Uterus (tissue), 4 donors: ENCODE data around the gene REV3L. TPM values are rescaled to one million over a fixed set of nuclear protein-coding genes. Genes with fewer than 3 reads are reported as not detected.
"Not testable (repeated sequence)": the region's sequence is repeated elsewhere in the genome, so short reads cannot be mapped to it uniquely, and the experiment has no call there.

Source experiments
- DNase-seq, 2 donors: peaks; one replicate each; pipeline ENCODE4 v3.0.0-alpha.2; 2019 to 2020
- H3K27ac ChIP-seq, 2 donors: fragments of 200-600 bp; sonication (generic); 1 replicate in 1 of 2; 2 replicates in 1 of 2; pipeline ENCODE4 v1.5.1; 2016 to 2018
- H3K27me3 ChIP-seq, 2 donors: fragments of 200-600 bp; sonication (generic); one replicate each; pipeline ENCODE4 v1.5.1; 2018 to 2019; ENCODE audit warnings: control low read depth in 1 of 2
- H3K36me3 ChIP-seq, 2 donors: fragments of 200-600 bp; sonication (generic); one replicate each; pipeline ENCODE4 v1.5.1; 2019; ENCODE audit warnings: control low read depth in 1 of 2
- H3K4me1 ChIP-seq, 2 donors: fragments of 200-600 bp; sonication (generic); one replicate each; pipeline ENCODE4 v1.5.1; 2018 to 2019; ENCODE audit warnings: control low read depth in 1 of 2
- H3K4me3 ChIP-seq, 2 donors: fragments of 200-600 bp; sonication (generic); 1 replicate in 1 of 2; 2 replicates in 1 of 2; pipeline ENCODE4 v1.5.1; 2018 to 2019; ENCODE audit warnings: mild to moderate bottlenecking in 1 of 2
- H3K9me3 ChIP-seq, 2 donors: fragments of 200-600 bp; sonication (generic); one replicate each; pipeline ENCODE4 v1.5.1; 2019; ENCODE audit warnings: control low read depth in 1 of 2
- POLR2A ChIP-seq, 2 donors: fragments of 450-650 bp; IDR thresholded peaks; one replicate each; pipeline ENCODE4 v1.6.1; 2016; ENCODE audit warnings: antibody characterized with exemption in 2 of 2, mild to moderate bottlenecking in 1 of 2, moderate library complexity in 1 of 2
- intact Hi-C: fragments of 100-400 bp; cut with DNase I; formaldehyde crosslinking; loops from one replicate; pipeline ENCODE4 v1.15.1; 2023; ENCODE audit warnings: low total_unique reads
- total RNA-seq, 4 donors: library from RNA; depleted of rRNA in 3 of 4; stranded (reverse); fragments of >200 nt in 3 of 4; gene quantifications; one replicate each; pipeline versions ENCODE4 v1.1.0 to v1.2.4, GENCODE V29; 2014 to 2023
- TF ChIP-seq, protein P1 (sequence below), 4 experiments: fragments of 200-600 bp in 2 of 4; fragments of 450-650 bp in 2 of 4; sonication (generic) in 2 of 4; IDR thresholded peaks; one replicate each; pipeline ENCODE4 v1.5.1; 2016 to 2019; ENCODE audit warnings: antibody characterized with exemption in 4 of 4, mild to moderate bottlenecking in 2 of 4, moderate library complexity in 1 of 4
- donor health status: DM: yes; HTN: yes; CAD: no.

Gene REV3L
- total RNA-seq, 4 donors from 2014 or later = 67.9 to 318 (median 127) TPM

DNA sequence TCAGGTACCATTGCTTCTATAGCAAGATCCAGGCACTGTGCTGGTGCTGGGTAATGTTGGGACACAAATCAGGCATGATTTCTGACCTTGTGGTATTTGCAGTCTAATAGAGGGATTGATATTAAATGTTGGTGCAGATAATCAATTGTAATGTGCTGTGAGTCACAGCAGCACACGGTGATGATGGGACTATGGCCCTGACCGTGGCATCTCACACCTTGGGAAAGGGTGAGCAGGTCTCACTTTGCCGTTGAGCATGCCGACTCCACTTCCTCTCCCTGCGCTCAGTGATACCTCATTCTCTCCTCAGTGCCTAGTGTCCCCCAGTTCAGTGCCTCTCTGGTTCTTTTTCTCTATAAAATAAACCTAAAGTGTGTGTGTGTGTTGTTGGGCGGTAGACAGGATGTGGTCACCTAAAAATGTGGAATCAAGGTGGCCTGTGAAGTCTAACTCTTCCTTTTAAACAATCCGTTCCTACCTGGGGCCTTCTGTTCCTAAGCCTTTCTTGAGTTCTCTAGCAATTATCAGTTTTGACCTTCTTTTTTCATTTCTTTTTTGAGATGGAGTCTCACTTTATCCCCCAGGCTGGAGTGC is 188.5 kb downstream of the REV3L start:
- Histone ChIP-seq H3K36me3 (no peaks in the 10 kb centered on the region), H3K27ac (no peak overlapping the region), H3K27me3 (no peaks in the 10 kb centered on the region), H3K9me3 (no peaks in the 10 kb centered on the region), H3K4me3 (no peak overlapping the region), H3K4me1 (no peaks in the 10 kb centered on the region)
- no peak for DNase-seq
- TF ChIP-seq, protein P1, sequence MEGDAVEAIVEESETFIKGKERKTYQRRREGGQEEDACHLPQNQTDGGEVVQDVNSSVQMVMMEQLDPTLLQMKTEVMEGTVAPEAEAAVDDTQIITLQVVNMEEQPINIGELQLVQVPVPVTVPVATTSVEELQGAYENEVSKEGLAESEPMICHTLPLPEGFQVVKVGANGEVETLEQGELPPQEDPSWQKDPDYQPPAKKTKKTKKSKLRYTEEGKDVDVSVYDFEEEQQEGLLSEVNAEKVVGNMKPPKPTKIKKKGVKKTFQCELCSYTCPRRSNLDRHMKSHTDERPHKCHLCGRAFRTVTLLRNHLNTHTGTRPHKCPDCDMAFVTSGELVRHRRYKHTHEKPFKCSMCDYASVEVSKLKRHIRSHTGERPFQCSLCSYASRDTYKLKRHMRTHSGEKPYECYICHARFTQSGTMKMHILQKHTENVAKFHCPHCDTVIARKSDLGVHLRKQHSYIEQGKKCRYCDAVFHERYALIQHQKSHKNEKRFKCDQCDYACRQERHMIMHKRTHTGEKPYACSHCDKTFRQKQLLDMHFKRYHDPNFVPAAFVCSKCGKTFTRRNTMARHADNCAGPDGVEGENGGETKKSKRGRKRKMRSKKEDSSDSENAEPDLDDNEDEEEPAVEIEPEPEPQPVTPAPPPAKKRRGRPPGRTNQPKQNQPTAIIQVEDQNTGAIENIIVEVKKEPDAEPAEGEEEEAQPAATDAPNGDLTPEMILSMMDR (IDR thresholded peaks at IDR 0.05) = no peak
- TF ChIP-seq POLR2A (IDR thresholded peaks at IDR 0.05) = no peak
- intact Hi-C loops = no loop called here

DNA sequence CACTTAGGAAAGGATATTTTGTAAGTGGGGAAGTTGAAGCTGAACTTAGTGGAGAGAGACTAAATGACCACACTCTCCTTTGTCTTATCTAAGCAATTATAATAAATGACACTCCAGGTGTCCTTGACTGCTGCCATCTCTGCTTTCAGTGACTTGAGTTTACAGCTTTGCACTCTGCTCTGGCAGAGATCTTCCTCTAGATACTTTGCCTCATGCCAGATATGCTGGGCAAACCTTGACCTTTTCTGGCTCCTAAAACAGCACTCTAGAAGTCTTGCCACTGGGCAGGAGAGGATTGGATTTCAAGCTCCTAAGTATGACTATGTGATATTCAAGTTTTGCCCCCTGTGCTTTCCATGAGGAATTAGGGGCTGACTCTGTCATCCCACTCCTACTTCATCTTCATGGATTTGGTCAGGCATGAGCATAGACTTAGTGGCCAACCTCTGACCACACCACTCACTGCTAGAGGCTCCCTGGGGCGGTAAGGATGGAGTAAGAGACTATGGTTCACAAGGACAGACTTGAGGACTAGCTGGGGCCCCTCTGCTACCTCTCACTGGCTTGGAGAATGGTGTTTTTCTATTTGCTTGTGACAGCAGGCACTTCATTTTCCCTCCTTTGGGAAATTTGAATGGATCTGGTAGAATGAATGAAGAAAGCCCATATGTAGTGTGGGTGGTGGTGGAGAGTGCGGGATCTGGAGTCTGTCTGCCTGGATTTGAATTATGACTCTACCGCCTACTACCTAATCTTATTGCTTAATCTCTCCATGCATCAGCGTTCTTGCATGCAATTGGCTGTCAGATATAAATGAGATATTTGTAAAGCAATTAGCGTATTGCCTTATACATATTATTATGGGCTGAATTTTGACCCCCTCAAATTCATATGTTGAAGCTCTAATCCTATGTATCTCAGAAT is 191.4 kb downstream of the REV3L start:
- H3K27me3 ChIP-seq = no peaks in the 10 kb centered on the region
- DNase-seq = no peak
- no peak overlapping the region for H3K4me3 ChIP-seq
- no peak for TF ChIP-seq POLR2A (IDR thresholded peaks at IDR 0.05)
- TF ChIP-seq, protein P1 (IDR thresholded peaks at IDR 0.05) = no peak
- H3K36me3 ChIP-seq = no peaks in the 10 kb centered on the region
- intact Hi-C loops = no loop called here
- no peak overlapping the region for H3K27ac ChIP-seq
- H3K4me1 ChIP-seq = no peaks in the 10 kb centered on the region
- H3K9me3 ChIP-seq = no peaks in the 10 kb centered on the region

DNA sequence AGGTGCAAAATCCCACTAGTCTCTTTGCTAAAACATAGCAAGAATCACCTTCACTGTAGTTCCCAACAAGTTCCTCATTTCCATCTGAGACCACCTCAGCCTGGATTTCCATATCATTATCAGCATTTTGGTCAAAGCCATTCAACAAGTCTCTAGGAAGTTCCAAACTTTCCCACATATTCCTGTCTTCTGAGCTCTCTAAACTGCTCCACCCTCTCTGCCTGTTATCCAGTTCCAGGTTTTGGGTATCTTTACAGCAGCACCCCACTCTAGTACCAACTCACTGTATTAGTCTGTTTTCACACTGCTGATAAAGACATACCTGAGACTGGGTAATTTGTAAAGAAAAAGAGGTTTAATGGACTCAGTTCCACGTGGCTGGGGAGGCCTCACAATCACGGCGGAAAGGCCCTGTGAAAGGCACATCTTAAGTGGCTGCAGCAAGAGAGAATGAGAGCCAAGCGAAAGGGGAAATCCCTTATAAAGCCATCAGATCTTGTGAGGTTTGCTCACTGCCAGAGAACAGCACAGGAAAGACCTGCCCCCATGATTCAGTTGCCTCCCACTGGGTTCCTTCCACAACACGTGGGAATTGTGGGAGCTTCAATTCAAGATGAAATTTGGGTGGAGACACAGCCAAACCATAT is 192.2 kb downstream of the REV3L start:
- H3K27ac ChIP-seq, H3K36me3 ChIP-seq, intact Hi-C loops, H3K27me3 ChIP-seq, H3K4me1 ChIP-seq, H3K9me3 ChIP-seq, H3K4me3 ChIP-seq, DNase-seq: not testable (repeated sequence)

DNA sequence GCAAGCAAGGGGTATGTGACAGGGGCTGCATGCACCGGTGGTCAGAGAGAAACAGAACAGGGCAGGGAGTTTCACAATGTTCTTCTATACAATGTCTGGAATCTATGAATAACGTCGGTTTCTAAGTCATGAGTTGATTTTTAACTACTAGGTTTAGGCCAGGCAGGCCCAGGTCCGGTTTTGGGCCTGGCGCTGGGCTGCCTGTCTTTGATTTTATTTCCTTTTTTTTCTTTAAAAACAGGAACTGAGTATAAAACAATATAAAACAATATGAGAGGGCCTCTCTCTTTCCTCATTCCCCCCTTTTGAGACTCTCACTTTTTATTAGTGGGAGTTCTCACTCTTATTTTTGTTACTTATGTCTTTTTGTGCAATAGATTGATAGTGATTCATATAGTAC is 198.7 kb downstream of the REV3L start:
- DNase-seq, H3K27me3 ChIP-seq, H3K36me3 ChIP-seq, H3K27ac ChIP-seq, intact Hi-C loops, H3K4me3 ChIP-seq, H3K9me3 ChIP-seq, H3K4me1 ChIP-seq: not testable (repeated sequence)

DNA sequence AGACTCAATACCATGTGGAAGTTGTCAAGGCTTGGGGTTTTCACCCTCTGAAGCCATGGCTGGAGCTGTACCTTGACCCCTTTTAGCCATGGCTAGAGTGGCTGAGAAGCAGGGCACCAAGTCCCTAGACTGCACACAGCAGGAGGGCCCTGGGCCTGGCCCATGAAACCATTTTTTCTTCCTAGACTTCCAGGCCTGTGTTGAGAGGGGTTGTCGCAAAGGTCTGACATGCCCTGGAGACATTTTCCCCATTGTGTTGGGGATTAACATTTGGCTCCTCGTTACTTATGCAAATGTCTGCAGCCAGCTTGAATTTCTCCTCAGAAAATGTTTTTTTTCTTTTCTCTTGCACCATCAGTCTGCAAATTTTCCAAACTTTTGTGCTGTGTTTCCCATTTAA is 199.3 kb downstream of the REV3L start:
- H3K9me3 ChIP-seq = no peaks in the 10 kb centered on the region
- TF ChIP-seq, protein P1 (IDR thresholded peaks at IDR 0.05) = no peak
- no peak for TF ChIP-seq POLR2A (IDR thresholded peaks at IDR 0.05)
- no peak for DNase-seq
- intact Hi-C loops = no loop called here
- H3K4me3 ChIP-seq = no peak overlapping the region
- no peaks in the 10 kb centered on the region for H3K4me1 ChIP-seq
- no peaks in the 10 kb centered on the region for H3K27me3 ChIP-seq
- H3K27ac ChIP-seq = no peak overlapping the region
- no peaks in the 10 kb centered on the region for H3K36me3 ChIP-seq

DNA sequence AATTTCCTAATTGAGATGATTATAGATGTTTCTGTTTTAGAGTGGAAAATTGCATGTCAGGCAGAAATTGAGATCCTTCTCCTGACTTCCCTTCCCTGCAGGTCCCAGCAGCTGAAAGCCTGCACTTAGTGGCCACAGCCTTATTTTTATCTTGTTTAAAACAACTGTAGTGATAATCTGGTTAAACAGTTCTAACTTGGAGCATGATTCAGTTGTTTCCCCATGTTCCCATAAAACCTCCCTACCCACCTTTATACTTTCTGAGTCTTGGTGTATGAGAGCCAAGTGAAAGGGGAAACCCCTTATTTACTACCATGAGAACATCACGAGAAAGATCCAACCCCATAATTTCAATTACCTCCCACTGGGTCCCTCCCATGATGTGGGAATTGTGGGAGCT is 200.5 kb downstream of the REV3L start:
- TF ChIP-seq, protein P1 (IDR thresholded peaks at IDR 0.05) = no peak
- TF ChIP-seq POLR2A (IDR thresholded peaks at IDR 0.05) = no peak
- intact Hi-C loops = no loop called here
- Histone ChIP-seq H3K36me3 (no peaks in the 10 kb centered on the region), H3K27ac (no peak overlapping the region), H3K27me3 (no peaks in the 10 kb centered on the region), H3K4me3 (no peak overlapping the region), H3K4me1 (no peaks in the 10 kb centered on the region), H3K9me3 (no peaks in the 10 kb centered on the region)
- no peak for DNase-seq
